HG02885 (cell line): ENCODE measurements around the gene TMPO.
"Not testable (repeated sequence)": the region's sequence is repeated elsewhere in the genome, so short reads cannot be mapped to it uniquely, and the experiment has no call there.

Experiments used
- ATAC-seq: cut with Tn5 transposase; IDR thresholded peaks from one replicate; pipeline ENCODE4 v1.9.1; 2021; ENCODE audit warnings: mild to moderate bottlenecking; ENCODE audit not compliant: unreplicated experiment, poor library complexity

TMPO gene

DNA sequence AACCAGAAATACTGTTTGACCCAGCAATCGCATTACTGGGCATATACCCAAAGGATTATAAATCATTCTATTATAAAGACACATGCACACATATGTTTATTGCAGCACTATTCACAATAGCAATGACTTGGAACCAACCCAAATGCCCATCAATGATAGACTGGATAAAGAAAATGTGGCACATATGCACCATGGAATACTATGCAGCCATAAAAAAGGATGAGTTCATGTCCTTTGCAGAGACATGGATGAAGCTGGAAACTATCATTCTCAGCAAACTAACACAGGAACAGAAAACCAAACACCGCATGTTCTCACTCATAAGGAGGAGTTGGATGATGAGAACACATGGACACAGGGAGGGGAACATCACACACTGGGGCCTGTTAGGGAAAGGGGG is 61.4 kb downstream of the TMPO start:
- ATAC-seq = not testable (repeated sequence)

- ATAC-seq = no peak
Measured at GRCh38 chr12:98578392-98578791, 63.0 kb downstream of the TMPO start.

- no peak for ATAC-seq
Measured at GRCh38 chr12:98578821-98579220, 63.4 kb downstream of the TMPO start.

DNA sequence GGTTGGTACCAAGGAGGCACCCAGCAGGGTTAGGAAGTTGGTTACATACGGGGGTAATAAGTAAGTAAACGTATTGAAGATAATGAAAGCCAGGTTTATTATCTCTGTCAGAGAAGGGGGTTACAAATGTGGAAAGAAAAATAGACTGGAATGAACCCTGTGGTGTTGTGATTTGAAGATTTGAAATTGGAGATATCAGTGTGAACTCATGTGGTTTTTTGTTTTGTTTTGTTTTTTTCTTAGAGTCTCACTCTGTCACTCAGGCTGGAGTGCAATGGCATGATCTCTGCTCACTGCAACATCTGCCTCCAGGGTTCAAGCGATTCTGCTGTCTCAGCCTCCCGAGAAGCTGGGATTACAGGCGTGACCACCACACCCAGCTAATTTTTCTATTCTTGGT is 64.0 kb downstream of the TMPO start:
- ATAC-seq = no peak

DNA sequence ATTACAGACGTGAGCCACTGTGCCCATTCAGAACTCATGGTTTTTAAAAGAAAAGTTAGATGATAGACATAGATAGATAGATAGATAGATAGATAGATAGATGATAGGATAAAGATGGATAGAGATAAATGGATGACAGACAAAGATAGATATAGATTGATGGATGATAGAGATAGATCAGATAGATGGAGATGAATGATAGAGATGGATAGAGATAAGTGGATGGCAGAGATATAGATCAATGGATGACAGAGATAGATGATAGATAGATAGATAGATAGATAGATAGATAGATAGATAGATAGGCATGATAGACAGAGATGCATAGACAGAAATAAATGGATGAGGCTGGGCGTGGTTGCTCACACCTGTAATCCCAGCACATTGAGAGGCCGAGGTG is 64.4 kb downstream of the TMPO start:
- no peak for ATAC-seq

DNA sequence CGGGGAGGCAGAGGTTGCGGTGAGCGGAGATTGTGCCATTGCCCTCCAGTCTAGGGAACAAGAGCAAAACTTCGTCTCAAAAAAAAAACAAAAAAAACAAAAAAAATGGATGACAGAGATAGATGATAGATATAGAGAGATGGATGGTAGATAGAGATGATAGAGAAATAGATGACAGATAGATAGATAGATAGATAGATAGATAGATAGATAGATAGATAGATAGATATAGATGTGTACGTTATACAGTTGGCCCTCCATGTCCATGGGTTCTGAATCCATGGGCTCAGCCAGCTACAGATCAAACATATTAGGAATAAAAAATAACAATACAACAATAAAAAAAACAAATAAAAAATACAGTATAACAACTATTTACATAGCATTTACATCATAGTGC is 65.3 kb downstream of the TMPO start:
- no peak for ATAC-seq

GRCh38 chr12:98581101-98581500 is 65.7 kb downstream of the TMPO start:
- ATAC-seq = no peak

DNA sequence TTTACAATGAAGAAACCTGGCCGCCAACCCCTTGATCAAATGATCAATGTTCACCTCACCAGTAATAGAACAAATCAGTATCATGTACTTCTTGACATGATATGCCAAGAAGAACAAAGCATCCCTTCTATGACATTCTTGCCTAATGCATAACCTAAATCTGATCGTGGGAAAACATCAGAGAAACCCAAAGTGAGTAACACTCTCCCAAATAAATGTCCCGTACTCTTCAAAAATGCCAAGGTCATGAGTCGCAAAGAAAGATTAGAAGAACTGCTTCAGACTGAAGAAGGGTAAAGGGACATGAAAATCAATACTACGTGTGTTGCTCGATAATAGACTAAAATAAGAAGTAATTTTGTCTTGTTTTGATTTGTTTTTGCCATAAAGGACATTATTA is 66.7 kb downstream of the TMPO start:
- ATAC-seq = no peak

DNA sequence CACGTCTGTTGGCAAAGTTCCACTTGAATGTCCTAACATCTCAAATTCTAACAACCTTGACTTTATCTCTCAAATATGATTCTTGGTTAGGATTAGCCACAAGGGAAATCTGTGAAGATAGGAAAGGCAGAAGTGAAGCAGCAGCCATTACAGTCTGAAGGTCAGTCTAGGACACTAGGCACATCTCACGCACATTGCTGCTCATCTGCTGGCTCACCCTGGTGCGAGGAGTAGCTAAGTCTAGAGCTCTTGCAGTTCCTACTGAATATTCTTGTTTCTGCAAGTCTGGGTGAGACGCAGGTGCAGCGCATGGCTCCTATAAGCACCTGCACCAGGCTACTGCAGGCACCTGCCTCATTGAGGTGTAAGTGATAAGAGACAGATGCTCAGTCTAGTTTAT is 71.7 kb downstream of the TMPO start:
- no peak for ATAC-seq

GRCh38 chr12:98591209-98591608 is 75.8 kb downstream of the TMPO start:
- no peak for ATAC-seq

- no peak for ATAC-seq
Measured at GRCh38 chr12:98592825-98593322, 77.5 kb downstream of the TMPO start.

- ATAC-seq = peak; percentile 99
Measured at GRCh38 chr12:98593351-98594049, 78.1 kb downstream of the TMPO start, which contains the start of gene SLC25A3. Gene SLC25A3 (plus strand): TSS chr12:98593686. CDS start chr12:98593979, 293 bp downstream.

DNA sequence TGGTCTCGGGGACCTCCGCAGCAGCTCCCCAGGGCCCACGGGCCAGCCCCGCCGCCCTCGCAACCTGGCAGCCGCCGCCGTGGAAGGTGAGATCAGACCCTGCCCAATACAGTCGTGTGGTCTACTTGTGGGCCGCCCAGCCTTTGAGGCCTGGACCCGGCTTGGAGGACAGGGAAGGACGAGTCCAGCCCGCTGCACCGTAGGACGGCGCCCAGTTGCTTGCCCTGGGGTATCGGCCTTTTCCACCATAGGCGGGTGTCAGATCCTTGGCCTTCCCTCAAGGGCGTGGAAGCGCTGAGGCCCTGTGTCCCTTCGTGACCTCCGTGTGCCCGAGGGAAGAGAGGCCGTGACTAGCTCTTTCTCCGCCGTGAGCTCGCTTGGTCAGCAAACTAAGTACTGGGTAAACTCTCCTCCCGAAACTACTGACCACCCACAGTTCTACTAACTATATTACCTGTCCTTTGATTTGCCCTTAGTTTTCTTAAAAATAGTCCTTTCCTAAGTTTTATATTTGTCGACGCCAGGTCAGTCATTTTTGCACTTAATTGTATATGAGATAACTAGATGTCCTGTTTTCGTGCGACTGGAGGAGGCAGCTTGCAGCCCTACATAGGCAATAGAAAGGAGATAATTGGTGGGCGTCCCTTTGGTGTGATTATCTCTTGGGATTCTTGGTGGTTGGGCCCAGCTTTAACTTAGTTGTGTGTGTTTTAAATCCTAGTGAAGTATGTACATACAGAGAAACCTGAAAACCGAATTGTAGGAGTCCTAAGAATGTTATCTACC is 78.9 kb downstream of the TMPO start:
- peak; percentile 12 for ATAC-seq

DNA sequence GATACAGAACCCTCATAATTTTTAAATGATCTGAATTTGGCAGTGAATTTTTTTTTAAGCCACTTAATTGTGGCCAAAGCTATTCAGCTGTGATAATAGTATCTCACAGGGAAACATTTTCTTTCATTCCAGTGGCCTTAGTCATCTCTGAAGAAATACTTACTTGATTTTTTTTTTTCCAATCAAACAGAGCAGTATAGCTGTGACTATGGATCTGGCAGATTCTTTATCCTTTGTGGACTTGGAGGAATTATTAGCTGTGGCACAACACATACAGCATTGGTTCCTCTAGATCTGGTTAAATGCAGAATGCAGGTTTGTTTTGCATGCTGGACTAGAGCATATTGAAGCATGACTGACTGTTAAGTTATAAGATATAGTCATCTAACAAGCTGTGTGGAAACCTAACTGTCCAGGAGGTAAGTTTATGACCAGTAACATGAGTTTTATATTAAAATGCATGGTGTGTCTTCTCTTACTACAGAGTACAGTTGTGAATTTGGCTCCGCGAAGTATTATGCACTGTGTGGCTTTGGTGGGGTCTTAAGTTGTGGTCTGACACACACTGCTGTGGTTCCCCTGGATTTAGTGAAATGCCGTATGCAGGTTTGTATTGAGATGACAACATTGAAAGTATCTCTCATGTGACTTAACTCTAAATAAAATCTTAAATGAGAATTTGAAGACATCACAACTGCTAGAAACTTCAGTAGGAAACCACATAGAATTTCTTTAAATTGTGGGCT is 80.0 kb downstream of the TMPO start:
- no peak for ATAC-seq

GRCh38 chr12:98597313-98597712 is 81.9 kb downstream of the TMPO start:
- ATAC-seq = not testable (repeated sequence)
